ENCODE data around the gene TMED1. TPM values are rescaled to one million over a fixed set of nuclear protein-coding genes. Genes with fewer than 3 reads are reported as not detected.

The TMED1 gene
- total and polyA plus RNA-seq, 2 of the 8 experiments (the other 6 are each of a cell fraction or from before 2014, with no cell fraction given): 26.9 to 31.9 TPM

- 94% methylated on average over 9 of the region's 9 CpGs; no CpG with 5 or more reads in 1 of the 2 experiments for WGBS, 2 experiments (ENCODE audit: extremely low coverage in 1 of 2, insufficient coverage in 1 of 2, insufficient read length in 1 of 2, insufficient replicate concordance in 2 of 2, low coverage in 1 of 2, low lambda C conversion rate in 2 of 2, missing lambda C conversion rate in 1 of 2)
- CTCF ChIA-PET (ENCODE audit: partially characterized antibody): interaction anchor here (0.7 to 1.2 kb wide), 4 partner anchors 10 to 84 kb away, joined by 3 read pairs; no protein-coding TSS in a partner anchor
- no peak overlapping the region for H3K27ac ChIP-seq (ENCODE audit: low read depth, low read length)
- H2BK5ac ChIP-seq (ENCODE audit: low read depth, low read length): no peak overlapping the region
- no peak overlapping the region for H2BK15ac ChIP-seq (ENCODE audit: low read length)
- no peak overlapping the region for H3K18ac ChIP-seq (ENCODE audit: extremely low read depth, low read length)
- no peak overlapping the region for H2BK120ac ChIP-seq (replicated peaks; ENCODE audit: low read depth, low read length)
- no peak overlapping the region for H4K91ac ChIP-seq (replicated peaks; ENCODE audit: insufficient read length, low read length)
- no peaks in the 10 kb centered on the region; a peak in 1 of 7 replicates for H3K4me1 ChIP-seq (replicated peaks in 1 of 4; ENCODE audit: control insufficient read depth in 3 of 4, insufficient read depth in 4 of 4, low read length in 3 of 4)
- FAIRE-seq: no peak
- no peak overlapping the region for H2AFZ ChIP-seq (ENCODE audit: low read length)
- no peak overlapping the region for H3K4me2 ChIP-seq (ENCODE audit: insufficient read depth in 1 of 2, low read depth in 2 of 2, low read length in 2 of 2)
- H3K27me3 ChIP-seq (replicated peaks in 1 of 4; ENCODE audit: control insufficient read depth in 3 of 4, extremely low read depth in 1 of 4, insufficient read depth in 3 of 4, low read length in 3 of 4): no peaks in the 10 kb centered on the region
- H2AK5ac ChIP-seq (ENCODE audit: low read depth, low read length): no peak overlapping the region
- H4K5ac ChIP-seq (ENCODE audit: insufficient read length, low read depth, low read length): no peak overlapping the region
- no peak overlapping the region for H3K4ac ChIP-seq (replicated peaks; ENCODE audit: insufficient read length, low read depth, low read length)
- no peak overlapping the region for H2BK12ac ChIP-seq (ENCODE audit: low read depth, low read length)
- TF ChIP-seq SAP30 (IDR thresholded peaks at IDR 0.05; ENCODE audit: insufficient read depth, insufficient replicate concordance, low read length) (no peak), CEBPB (IDR thresholded peaks at IDR 0.05; ENCODE audit: low read depth, low read length) (no peak), E2F6 (IDR thresholded peaks at IDR 0.05) (no peak), SIRT6 (IDR thresholded peaks at IDR 0.05; ENCODE audit: low read length) (no peak), CHD1 (IDR thresholded peaks at IDR 0.05; ENCODE audit: low read depth, low read length) (no peak)
- H3K79me1 ChIP-seq (ENCODE audit: low read depth, low read length): no peaks in the 10 kb centered on the region
- H3K36me3 ChIP-seq (ENCODE audit: control insufficient read depth in 2 of 4, insufficient read depth in 4 of 4, low read length in 3 of 4): peaks cover 0 to 3% (median under 1%) of the 10 kb centered on the region in 4 experiments; a peak in 2 of 8 replicates
- POLR2A ChIA-PET (ENCODE audit: partially characterized antibody): interaction anchor here (0.7 to 1.0 kb wide), 2 partner anchors 11 to 21 kb away, joined by 5 read pairs; partner anchors contain the start of gene TMED1
- H3K23ac ChIP-seq (ENCODE audit: insufficient read length): no peak overlapping the region
- no peaks in the 10 kb centered on the region for H3K9me3 ChIP-seq (ENCODE audit: insufficient read depth in 2 of 2, low read depth in 1 of 2, low read length in 1 of 2)
- no peaks in the 10 kb centered on the region for H3K23me2 ChIP-seq (ENCODE audit: low read depth, low read length)
- H3K56ac ChIP-seq (replicated peaks; ENCODE audit: insufficient read length, low read depth, low read length): no peak overlapping the region
- H3K14ac ChIP-seq (ENCODE audit: insufficient read length): no peak overlapping the region
- H3K4me3 ChIP-seq (ENCODE audit: extremely low read depth in 1 of 4, insufficient read depth in 2 of 4, low read depth in 3 of 4, low read length in 4 of 4): no peak overlapping the region
- peaks cover 0 to 6% of the 10 kb centered on the region in 2 experiments for H4K20me1 ChIP-seq (replicated peaks in 1 of 2; ENCODE audit: control insufficient read depth in 1 of 2, insufficient read depth in 2 of 2, low read length in 2 of 2)
- peak overlapping the region; percentile 41 for H4K8ac ChIP-seq (ENCODE audit: extremely low read depth, insufficient read depth, low read length)
- H2BK20ac ChIP-seq (ENCODE audit: low read length): no peak overlapping the region
- no peak for DNase-seq (ENCODE audit: low read depth in 1 of 2, low spot score in 2 of 2)
- H3K9ac ChIP-seq (replicated peaks in 1 of 4; ENCODE audit: extremely low read depth in 1 of 4, low read depth in 3 of 4, low read length in 3 of 4): no peak overlapping the region
- H3K79me2 ChIP-seq (ENCODE audit: control insufficient read depth in 1 of 2, insufficient read depth in 2 of 2, low read length in 2 of 2): no peaks in the 10 kb centered on the region
Observed at GRCh38 chr19:10815007-10815536, 20.9 kb downstream of the TMED1 start.
